Effector memory CD8-positive, alpha-beta T cell (primary cell): Measurements from ENCODE around the gene INPP5A.

Experiments used
- ATAC-seq: fragments of 150-1000 bp; cut with Tn5 transposase; replicated peaks from 2 replicates; pipeline ENCODE4 v1.10.0; 2021; ENCODE audit warnings: mild to moderate bottlenecking, moderate library complexity
- DNase-seq, 3 experiments: peaks; one replicate each; pipeline ENCODE4 v3.0.0; 2021
- H3K27ac Mint-ChIP-seq, 2 donors: one replicate each; pipeline ENCODE4 v1.8.0; 2022; ENCODE audit warnings: mild to moderate bottlenecking in 2 of 2, mixed read lengths in 2 of 2, moderate library complexity in 2 of 2
- H3K27me3 Mint-ChIP-seq, 2 donors: one replicate each; pipeline ENCODE4 v1.8.0; 2022; ENCODE audit warnings: mixed read lengths in 2 of 2
- H3K36me3 Mint-ChIP-seq: one replicate; pipeline ENCODE4 v1.8.0; 2022; ENCODE audit warnings: mild to moderate bottlenecking, moderate library complexity, mixed read lengths; ENCODE audit not compliant: insufficient read depth
- H3K4me1 Mint-ChIP-seq, 2 donors: one replicate each; pipeline ENCODE4 v1.8.0; 2022; ENCODE audit warnings: low read depth in 2 of 2, mixed read lengths in 2 of 2
- H3K4me3 Mint-ChIP-seq, 2 donors: one replicate each; pipeline ENCODE4 v1.8.0; 2022; ENCODE audit warnings: mild to moderate bottlenecking in 2 of 2, mixed read lengths in 2 of 2, moderate library complexity in 2 of 2
- H3K9me3 Mint-ChIP-seq, 2 donors: one replicate each; pipeline ENCODE4 v1.8.0; 2022; ENCODE audit warnings: mixed read lengths in 2 of 2

INPP5A gene

GRCh38 chr10:132508581-132509443, 28.8 kb upstream of the INPP5A start:
- no peaks in the 10 kb centered on the region for H3K9me3 Mint-ChIP-seq
- H3K27me3 Mint-ChIP-seq, result peaks cover 11 to 16% of the 10 kb centered on the region in 2 donors
- H3K36me3 Mint-ChIP-seq, result no peaks in the 10 kb centered on the region
- no peak overlapping the region for H3K27ac Mint-ChIP-seq
- no peak overlapping the region for H3K4me3 Mint-ChIP-seq
- no peak for DNase-seq
- ATAC-seq, result no peak
- no peaks in the 10 kb centered on the region for H3K4me1 Mint-ChIP-seq

DNA sequence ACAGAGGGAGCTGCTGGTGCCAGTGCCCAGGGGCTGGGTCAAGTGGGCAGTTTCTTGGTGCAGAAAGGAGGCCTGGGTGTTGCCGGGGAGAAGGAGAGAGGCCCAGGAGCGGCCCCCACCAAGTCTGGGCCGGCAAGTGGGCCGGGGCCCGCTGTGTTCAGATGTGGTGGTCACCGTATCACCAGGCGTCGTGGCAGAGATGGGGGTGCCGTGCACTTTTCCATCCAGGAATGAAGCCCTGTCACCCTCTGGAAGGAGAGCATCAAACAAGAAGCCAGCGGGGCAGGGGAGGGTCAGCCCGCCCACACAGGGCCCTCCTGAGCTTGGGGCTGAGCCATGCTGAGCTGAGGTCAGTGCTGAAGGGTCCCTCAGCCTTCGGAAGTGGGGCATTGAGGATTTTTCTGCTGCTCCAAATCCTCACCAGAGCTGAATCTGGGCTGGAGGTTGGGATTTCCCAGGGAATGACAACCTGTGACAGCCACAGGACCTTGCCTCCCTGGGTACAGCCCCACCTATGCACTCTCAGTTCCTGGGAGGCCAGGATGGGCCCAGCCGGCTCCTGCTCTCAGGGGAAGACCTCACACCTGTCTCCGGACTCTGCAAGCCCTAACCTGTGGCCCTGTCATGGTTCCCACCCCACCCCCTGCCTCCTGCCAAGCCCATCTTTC, 27.9 kb upstream of the INPP5A start:
- H3K4me3 Mint-ChIP-seq, result no peak overlapping the region

DNA sequence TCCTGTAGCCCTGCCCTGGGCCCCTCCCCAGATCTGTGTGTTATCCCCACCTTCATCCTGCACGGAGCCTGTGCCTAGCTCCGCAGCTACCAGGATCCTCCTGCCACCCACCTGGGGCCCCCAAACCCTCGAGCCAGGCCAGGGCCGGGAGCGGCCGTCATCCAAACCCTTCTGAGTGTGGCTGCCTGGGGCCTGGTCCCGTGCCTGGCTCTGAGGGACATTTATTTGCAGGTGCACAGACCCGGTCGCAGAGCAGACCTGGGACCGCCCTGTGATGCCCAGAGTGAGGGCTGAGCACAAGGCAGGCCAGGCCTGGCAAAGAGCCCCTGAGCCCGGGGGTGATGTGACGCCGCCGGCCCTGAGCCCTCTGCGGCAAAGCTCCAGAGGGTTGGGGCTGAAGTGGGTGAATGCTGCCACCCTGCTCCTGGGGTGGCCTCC, 27.4 kb upstream of the INPP5A start:
- no peaks in the 10 kb centered on the region for H3K4me1 Mint-ChIP-seq
- DNase-seq, result no peak
- no peak for ATAC-seq
- H3K36me3 Mint-ChIP-seq, result no peaks in the 10 kb centered on the region
- no peak overlapping the region for H3K4me3 Mint-ChIP-seq
- no peaks in the 10 kb centered on the region for H3K9me3 Mint-ChIP-seq
- H3K27ac Mint-ChIP-seq, result no peak overlapping the region
- peaks cover 11 to 16% of the 10 kb centered on the region in 2 donors for H3K27me3 Mint-ChIP-seq

More for the DNA sequence above, 27.9 kb upstream of the INPP5A start:
- Mint-ChIP-seq H3K27me3 (peaks cover 11 to 16% of the 10 kb centered on the region in 2 donors), H3K36me3 (no peaks in the 10 kb centered on the region), H3K27ac (no peak overlapping the region), H3K9me3 (no peaks in the 10 kb centered on the region), H3K4me1 (no peaks in the 10 kb centered on the region)
- ATAC-seq, result no peak
- DNase-seq, result no peak

GRCh38 chr10:132511121-132512051, 26.2 kb upstream of the INPP5A start:
- H3K36me3 Mint-ChIP-seq, result no peaks in the 10 kb centered on the region
- H3K4me1 Mint-ChIP-seq, result no peaks in the 10 kb centered on the region
- no peak for DNase-seq
- H3K27ac Mint-ChIP-seq, result no peak overlapping the region
- no peak for ATAC-seq
- H3K27me3 Mint-ChIP-seq, result peaks cover 11 to 16% of the 10 kb centered on the region in 2 donors
- H3K4me3 Mint-ChIP-seq, result no peak overlapping the region
- H3K9me3 Mint-ChIP-seq, result no peaks in the 10 kb centered on the region

DNA sequence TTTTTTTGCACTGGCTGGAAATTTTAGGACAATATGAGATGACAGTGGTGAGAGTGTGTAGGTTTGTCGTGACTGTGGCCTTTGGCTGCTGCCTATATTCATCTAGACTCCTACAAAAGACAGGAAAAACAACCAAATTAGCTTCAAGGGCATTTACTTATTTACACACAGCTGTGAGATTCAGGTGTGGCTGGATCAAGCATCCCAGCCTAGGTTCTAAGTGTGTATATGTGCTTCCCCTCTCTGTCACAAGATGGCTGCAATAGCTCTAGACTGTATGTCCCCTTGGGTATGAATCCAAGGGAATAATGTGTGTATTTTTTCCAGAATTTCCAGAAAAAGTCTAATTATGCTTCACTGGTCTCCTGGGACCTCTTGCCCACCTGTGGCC, 25.5 kb upstream of the INPP5A start:
- Mint-ChIP-seq H3K4me1 (no peaks in the 10 kb centered on the region), H3K27me3 (peaks cover 11 to 16% of the 10 kb centered on the region in 2 donors), H3K36me3 (no peaks in the 10 kb centered on the region), H3K9me3 (no peaks in the 10 kb centered on the region), H3K4me3 (no peak overlapping the region), H3K27ac (no peak overlapping the region)
- ATAC-seq, result no peak
- DNase-seq, result no peak

GRCh38 chr10:132512693-132513345, 24.8 kb upstream of the INPP5A start:
- no peaks in the 10 kb centered on the region for H3K4me1 Mint-ChIP-seq
- H3K27ac Mint-ChIP-seq, result no peak overlapping the region
- ATAC-seq, result no peak
- no peak overlapping the region for H3K4me3 Mint-ChIP-seq
- H3K9me3 Mint-ChIP-seq, result no peaks in the 10 kb centered on the region
- H3K36me3 Mint-ChIP-seq, result no peaks in the 10 kb centered on the region
- no peak for DNase-seq
- H3K27me3 Mint-ChIP-seq, result peaks cover 11 to 16% of the 10 kb centered on the region in 2 donors

DNA sequence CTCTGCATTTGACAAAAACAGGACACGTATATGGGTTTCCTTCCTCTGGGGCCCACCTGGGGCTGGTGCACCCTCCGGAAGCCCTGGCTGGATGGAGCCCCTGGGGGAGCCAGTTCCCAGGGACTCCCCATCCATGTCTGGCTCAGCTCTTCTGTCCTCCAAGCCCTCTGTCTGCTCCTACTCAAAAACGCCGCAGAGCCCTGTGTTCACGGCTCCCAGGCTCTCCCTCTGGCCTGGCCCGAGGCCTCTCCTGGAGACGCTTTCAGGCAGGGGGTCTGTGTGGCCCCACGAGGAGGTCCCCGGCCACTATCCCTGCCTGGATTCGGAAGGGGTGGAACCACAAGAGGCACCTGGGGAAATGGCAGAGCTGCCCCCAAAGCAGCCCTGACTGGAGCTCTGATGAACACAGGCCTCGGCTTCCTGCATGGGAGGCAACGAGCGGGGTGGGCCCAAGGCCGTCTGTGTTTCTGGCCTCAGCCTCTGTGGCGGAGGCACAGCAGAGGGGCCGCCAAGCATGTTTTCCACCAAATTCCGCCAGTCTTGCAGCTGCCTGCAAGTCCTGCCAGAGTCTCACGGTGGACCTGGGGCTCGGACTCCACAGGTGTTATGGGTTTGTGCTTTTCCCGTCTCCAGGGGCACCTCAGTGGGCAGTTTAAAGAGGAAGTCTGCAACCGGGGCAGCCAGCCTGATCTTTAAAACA, 22.6 kb upstream of the INPP5A start:
- Mint-ChIP-seq H3K4me3 (no peak overlapping the region), H3K27me3 (peaks cover 6 to 25% of the 10 kb centered on the region in 2 donors), H3K27ac (no peak overlapping the region), H3K4me1 (no peaks in the 10 kb centered on the region), H3K9me3 (no peaks in the 10 kb centered on the region), H3K36me3 (no peaks in the 10 kb centered on the region)
- no peak for ATAC-seq
- DNase-seq, result no peak

- no peaks in the 10 kb centered on the region for H3K4me1 Mint-ChIP-seq
- no peak for ATAC-seq
- DNase-seq, result no peak
- H3K36me3 Mint-ChIP-seq, result no peaks in the 10 kb centered on the region
- H3K27me3 Mint-ChIP-seq, result peaks cover 3 to 35% of the 10 kb centered on the region in 2 donors
- H3K9me3 Mint-ChIP-seq, result no peaks in the 10 kb centered on the region
- H3K4me3 Mint-ChIP-seq, result no peak overlapping the region
- no peak overlapping the region for H3K27ac Mint-ChIP-seq
Measured at GRCh38 chr10:132515811-132516726, 21.5 kb upstream of the INPP5A start.

DNA sequence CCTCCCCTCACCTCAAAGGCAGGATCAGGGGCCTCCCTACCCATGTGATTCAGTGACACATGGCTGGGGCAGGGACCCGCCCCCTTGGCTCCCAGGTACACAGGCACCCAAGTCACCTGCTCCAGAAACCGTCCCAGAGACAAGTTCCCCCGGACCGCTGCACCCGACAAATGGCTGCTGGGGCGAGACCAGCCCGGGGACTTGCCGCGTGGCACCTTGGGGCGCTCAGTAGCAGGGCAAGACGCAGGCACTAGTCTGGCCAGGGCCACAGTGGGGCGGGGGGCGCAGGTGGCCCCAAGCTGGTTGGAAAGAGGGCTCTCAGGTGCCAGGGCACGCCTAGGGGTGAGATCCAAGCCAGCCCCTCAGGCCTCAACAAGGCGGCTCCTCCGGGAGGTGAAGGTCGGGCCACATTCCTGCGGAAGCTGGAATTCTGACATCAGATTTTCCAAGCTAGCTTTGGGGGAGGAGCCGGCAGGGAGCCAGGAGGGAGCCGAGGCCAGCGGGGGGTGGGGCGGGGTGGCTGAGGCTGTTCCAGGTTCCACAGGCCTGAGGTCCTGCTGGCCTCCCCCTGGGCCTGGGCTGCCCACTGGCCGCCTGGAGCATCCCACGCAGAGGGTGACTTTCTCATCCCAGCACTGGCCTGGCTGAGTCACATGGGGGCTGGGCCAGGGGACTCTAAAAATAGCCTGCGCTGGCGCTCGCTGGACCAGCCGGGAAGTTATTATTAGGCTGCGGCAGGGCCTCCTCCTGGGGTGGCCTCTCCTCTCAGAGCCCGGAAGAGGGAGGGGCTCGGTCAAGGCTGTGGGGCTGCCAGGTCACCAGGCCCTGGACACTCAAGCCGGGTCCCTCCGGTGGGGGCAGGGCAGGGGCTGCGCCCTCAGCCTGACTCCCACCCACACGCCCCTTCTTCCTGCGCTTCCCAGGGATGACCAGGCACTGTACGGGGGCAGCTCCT, 20.5 kb upstream of the INPP5A start:
- DNase-seq (no peak), ATAC-seq (no peak)
- Mint-ChIP-seq H3K36me3 (no peaks in the 10 kb centered on the region), H3K27ac (no peak overlapping the region), H3K9me3 (no peaks in the 10 kb centered on the region), H3K4me3 (no peak overlapping the region), H3K4me1 (no peaks in the 10 kb centered on the region), H3K27me3 (peaks cover 6 to 42% of the 10 kb centered on the region in 2 donors)

DNA sequence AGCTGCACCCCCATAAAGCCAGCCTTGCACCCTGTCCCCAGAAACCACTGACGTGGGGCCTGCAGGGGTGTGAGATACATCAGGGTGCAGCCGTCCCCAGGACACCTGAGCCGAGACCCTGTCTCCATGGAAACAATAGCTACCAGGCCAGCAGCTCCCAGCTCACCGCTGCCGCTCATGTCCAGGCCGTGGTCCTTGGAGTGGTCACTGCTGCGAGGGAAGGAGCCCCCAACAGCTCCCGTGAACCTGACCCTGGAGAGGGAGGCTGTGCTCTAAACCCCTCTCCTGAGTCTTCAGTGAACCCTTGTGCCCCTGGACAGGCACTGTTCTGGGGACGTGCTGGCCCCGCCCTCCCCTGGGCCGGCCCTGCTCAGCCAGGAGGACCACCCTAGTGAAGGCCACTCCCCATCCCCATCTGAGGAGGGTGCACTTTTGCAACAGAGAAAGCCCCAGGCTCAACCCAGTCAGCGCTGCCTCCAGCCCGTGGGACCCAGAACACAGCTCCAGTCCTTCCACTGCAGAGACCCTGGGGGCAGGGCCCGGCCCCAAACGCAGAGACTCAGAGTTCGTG, 19.6 kb upstream of the INPP5A start:
- Mint-ChIP-seq H3K27ac (no peak overlapping the region), H3K9me3 (no peaks in the 10 kb centered on the region), H3K4me1 (no peaks in the 10 kb centered on the region), H3K27me3 (peaks cover 10 to 41% of the 10 kb centered on the region in 2 donors), H3K4me3 (no peak overlapping the region), H3K36me3 (no peaks in the 10 kb centered on the region)
- DNase-seq (no peak), ATAC-seq (no peak)
